Measurements from ENCODE around the gene SPINT1.

SPINT1 gene

GRCh38 chr15:40901053-40901443, 57.2 kb downstream of the SPINT1 start:
- no peak for TF ChIP-seq CTCF (IDR thresholded peaks at IDR 0.05)

GRCh38 chr15:40902605-40903561, 59.0 kb downstream of the SPINT1 start:
- TF ChIP-seq CTCF (IDR thresholded peaks at IDR 0.05), result no peak

GRCh38 chr15:40904552-40905201, 60.8 kb downstream of the SPINT1 start:
- TF ChIP-seq CTCF (IDR thresholded peaks at IDR 0.05), result no peak

- TF ChIP-seq CTCF (IDR thresholded peaks at IDR 0.05), result peak; percentile 69
Observed at GRCh38 chr15:40906091-40906990, 62.5 kb downstream of the SPINT1 start.

GRCh38 chr15:40906991-40907802, 63.3 kb downstream of the SPINT1 start:
- no peak for TF ChIP-seq CTCF (IDR thresholded peaks at IDR 0.05)
